CD8-positive, alpha-beta memory T cell (primary cell): ENCODE measurements around the gene FOSB. TPM values are rescaled to one million over a fixed set of nuclear protein-coding genes. Genes with fewer than 3 reads are reported as not detected.

Experiments
- CTCF ChIA-PET: fragments of 350-600 bp; sonication (Branson Sonifier 250); formaldehyde crosslinking; loops from one replicate; lab custom pipeline; 2021; ENCODE audit warnings: antibody characterized with exemption; lab: Charles Lee
- POLR2A ChIA-PET: fragments of 350-600 bp; sonication (Branson Sonifier 250); formaldehyde crosslinking; loops from one replicate; lab custom pipeline; 2021; ENCODE audit warnings: antibody characterized with exemption; lab: Charles Lee
- DNase-seq, 5 donors: peaks; one replicate each; pipeline versions ENCODE4 v3.0.0 to v3.0.0-alpha.2; 2020 to 2022; ENCODE audit warnings: mixed read lengths in 1 of 5
- H3K27ac ChIP-seq: one replicate; pipeline ENCODE4 v1.7.0; 2013; ENCODE audit warnings: low read depth, mild to moderate bottlenecking, low read length, moderate library complexity
- H3K27me3 ChIP-seq: 2 replicates; pipeline ENCODE4 v1.7.0; 2013; ENCODE audit warnings: low read length, mild to moderate bottlenecking; ENCODE audit not compliant: insufficient read depth, poor library complexity, severe bottlenecking
- H3K36me3 ChIP-seq: 2 replicates; pipeline ENCODE4 v1.7.0; 2013; ENCODE audit warnings: mild to moderate bottlenecking, low read length, moderate library complexity; ENCODE audit not compliant: insufficient read depth
- H3K4me1 ChIP-seq: 2 replicates; pipeline ENCODE4 v1.7.0; 2013; ENCODE audit warnings: mild to moderate bottlenecking, low read length, moderate library complexity; ENCODE audit not compliant: insufficient read depth
- H3K4me3 ChIP-seq: 2 replicates; pipeline ENCODE4 v1.7.0; 2013; ENCODE audit warnings: mild to moderate bottlenecking, low read length
- H3K9me3 ChIP-seq: 2 replicates; pipeline ENCODE4 v1.7.0; 2013; ENCODE audit warnings: mild to moderate bottlenecking, low read length
- H3K27ac Mint-ChIP-seq, 8 donors: one replicate each; pipeline ENCODE4 v1.8.0; 2020 to 2021; ENCODE audit warnings: mixed read lengths in 8 of 8, mild to moderate bottlenecking in 6 of 8, inconsistent platforms in 3 of 8, moderate library complexity in 3 of 8
- H3K27me3 Mint-ChIP-seq, 2 donors: one replicate each; pipeline ENCODE4 v1.8.0; 2020 to 2021; ENCODE audit warnings: mixed read lengths in 2 of 2, mild to moderate bottlenecking in 1 of 2, moderate library complexity in 1 of 2
- H3K36me3 Mint-ChIP-seq, 3 donors: one replicate each; pipeline ENCODE4 v1.8.0; 2020 to 2021; ENCODE audit warnings: mixed read lengths in 3 of 3, inconsistent platforms in 1 of 3, mild to moderate bottlenecking in 1 of 3
- H3K4me1 Mint-ChIP-seq, 3 donors: one replicate each; pipeline ENCODE4 v1.8.0; 2020 to 2021; ENCODE audit warnings: mixed read lengths in 3 of 3, inconsistent platforms in 1 of 3, mild to moderate bottlenecking in 1 of 3
- H3K4me3 Mint-ChIP-seq, 7 donors: one replicate each; pipeline ENCODE4 v1.8.0; 2020 to 2021; ENCODE audit warnings: mixed read lengths in 7 of 7, mild to moderate bottlenecking in 6 of 7, moderate library complexity in 4 of 7, inconsistent platforms in 2 of 7
- H3K9me3 Mint-ChIP-seq, 5 donors: one replicate each; pipeline ENCODE4 v1.8.0; 2020 to 2022; ENCODE audit warnings: mixed read lengths in 5 of 5, mild to moderate bottlenecking in 3 of 5, moderate library complexity in 2 of 5, inconsistent platforms in 1 of 5
- polyA plus RNA-seq: library from polyadenylated mRNA; unstranded; fragments of 300-500 nt; fragmentation: Illumina TruSeq; gene quantifications from one replicate; pipeline ENCODE4 v1.2.3, GENCODE V29; 2021
- total RNA-seq, 2 experiments: library from RNA; stranded (reverse); gene quantifications; one replicate each; pipeline ENCODE4 v1.2.3, GENCODE V29; 2021

Gene FOSB
- total and polyA plus RNA-seq, 3 experiments from 2014 or later = 21.6 to 48.2 (median 22.1) TPM

GRCh38 chr19:45522010-45522941 is 54.5 kb downstream of the FOSB start:
- peaks cover 5 to 79% (median 5%) of the 10 kb centered on the region in 3 donors for H3K36me3 Mint-ChIP-seq
- POLR2A ChIA-PET = no interaction called here
- peaks cover 7 to 9% (median 7%) of the 10 kb centered on the region in 3 donors for H3K4me1 Mint-ChIP-seq
- no peak for DNase-seq
- no peak overlapping the region for H3K4me3 ChIP-seq
- CTCF ChIA-PET = interaction anchor here (0.9 to 1.5 kb wide), 4 partner anchors 23 to 120 kb away, joined by 3 to 5 read pairs (median 4); no protein-coding TSS in a partner anchor
- H3K4me1 ChIP-seq = peaks cover 4% of the 10 kb centered on the region
- H3K27ac Mint-ChIP-seq = peak overlapping the region in 3 of 8 donors; percentile 38 to 47 (median 46)
- no peak overlapping the region for H3K4me3 Mint-ChIP-seq
- peaks cover 16% of the 10 kb centered on the region for H3K36me3 ChIP-seq
- no peaks in the 10 kb centered on the region for H3K27me3 ChIP-seq
- no peaks in the 10 kb centered on the region for H3K27me3 Mint-ChIP-seq
- H3K9me3 ChIP-seq = no peaks in the 10 kb centered on the region
- H3K27ac ChIP-seq = no peak overlapping the region
- no peaks in the 10 kb centered on the region for H3K9me3 Mint-ChIP-seq

- Histone ChIP-seq H3K27me3 (no peaks in the 10 kb centered on the region), H3K4me3 (no peak overlapping the region), H3K36me3 (peaks cover 16% of the 10 kb centered on the region), H3K9me3 (no peaks in the 10 kb centered on the region), H3K4me1 (peaks cover 4% of the 10 kb centered on the region), H3K27ac (no peak overlapping the region)
- POLR2A ChIA-PET = no interaction called here
- Mint-ChIP-seq H3K9me3 (no peaks in the 10 kb centered on the region), H3K4me3 (peak overlapping the region in 1 of 7 donors; percentile 10), H3K27ac (peak overlapping the region; percentile 6 to 87 (median 60)), H3K27me3 (no peaks in the 10 kb centered on the region), H3K36me3 (peaks cover 5 to 73% (median 9%) of the 10 kb centered on the region in 3 donors), H3K4me1 (peaks cover 15 to 20% (median 17%) of the 10 kb centered on the region in 3 donors)
- peak; percentile 50 to 81 (median 77) for DNase-seq
- CTCF ChIA-PET = interaction anchor here (0.9 to 1.4 kb wide), 3 partner anchors 18 to 45 kb away, joined by 3 read pairs; no protein-coding TSS in a partner anchor
Measured at GRCh38 chr19:45523642-45524256, 56.0 kb downstream of the FOSB start.

DNA sequence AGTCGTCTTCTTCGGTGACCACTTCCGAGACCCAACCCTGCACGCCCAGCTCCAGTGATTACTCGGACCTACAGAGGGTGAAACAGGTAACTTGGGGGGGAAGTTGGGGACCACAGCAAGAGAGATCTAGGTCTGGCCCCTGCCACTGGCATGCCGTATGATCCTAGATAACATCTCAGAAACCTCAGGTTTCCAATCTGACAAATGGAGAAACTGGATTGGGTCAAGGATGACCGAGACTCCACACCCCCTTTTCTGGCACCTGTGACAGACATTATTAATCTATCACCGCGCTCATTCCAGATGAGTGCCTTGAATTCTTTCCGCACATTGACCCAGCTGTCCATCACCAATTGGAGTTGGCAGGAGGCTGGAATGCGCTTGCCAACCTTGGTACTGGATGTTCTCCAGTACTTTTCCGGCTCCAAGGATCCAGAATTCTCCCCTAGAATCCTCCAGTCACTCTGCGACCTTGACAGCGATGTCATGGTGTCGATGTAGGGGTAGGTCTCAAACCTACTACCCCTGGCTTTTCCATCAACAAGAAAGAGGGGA is 56.9 kb downstream of the FOSB start:
- peaks cover 16% of the 10 kb centered on the region for H3K36me3 ChIP-seq
- Mint-ChIP-seq H3K27ac (peak overlapping the region in 1 of 8 donors; percentile 6), H3K9me3 (no peaks in the 10 kb centered on the region), H3K4me3 (no peak overlapping the region), H3K4me1 (peaks cover 17 to 25% (median 19%) of the 10 kb centered on the region in 3 donors), H3K36me3 (peaks cover 5 to 69% (median 9%) of the 10 kb centered on the region in 3 donors), H3K27me3 (no peaks in the 10 kb centered on the region)
- no peak overlapping the region for H3K27ac ChIP-seq
- no peaks in the 10 kb centered on the region for H3K9me3 ChIP-seq
- no peak for DNase-seq
- ChIA-PET POLR2A (no interaction called here), CTCF (interaction anchor here (0.7 to 1.4 kb wide), 4 partner anchors 19 to 118 kb away, joined by 3 read pairs; no protein-coding TSS in a partner anchor)
- H3K27me3 ChIP-seq = no peaks in the 10 kb centered on the region
- no peak overlapping the region for H3K4me3 ChIP-seq
- H3K4me1 ChIP-seq = peaks cover 9% of the 10 kb centered on the region

Other genes starting within 250 kb of the FOSB start
- gene EXOC3L2, start 222.6 kb upstream of the FOSB start, total RNA-seq = not detected
- not detected for gene EXOC3L2, start 222.6 kb upstream of the FOSB start, polyA plus RNA-seq
- gene MARK4, start 216.7 kb upstream of the FOSB start, total RNA-seq = 10 to 100 TPM; 20.2 to 21.2 TPM
- 2.6 TPM for gene MARK4, start 216.7 kb upstream of the FOSB start, polyA plus RNA-seq
- gene CKM, start 145.1 kb upstream of the FOSB start, total RNA-seq = not detected
- gene CKM, start 145.1 kb upstream of the FOSB start, polyA plus RNA-seq = 0.13 TPM
- gene KLC3, start 127.2 kb upstream of the FOSB start, total RNA-seq = not detected
- gene KLC3, start 127.2 kb upstream of the FOSB start, polyA plus RNA-seq = not detected
- gene ERCC2, start 97.4 kb upstream of the FOSB start, total RNA-seq = 10 to 100 TPM; 22.0 to 23.9 TPM
- 7.8 TPM for gene ERCC2, start 97.4 kb upstream of the FOSB start, polyA plus RNA-seq
- 1 to 10 TPM; 3.9 to 4.3 TPM for gene PPP1R13L, start 62.9 kb upstream of the FOSB start, total RNA-seq
- 0.83 TPM for gene PPP1R13L, start 62.9 kb upstream of the FOSB start, polyA plus RNA-seq
- 10 to 100 TPM; 26.5 to 27.4 TPM for gene POLR1G, start 61.4 kb upstream of the FOSB start, total RNA-seq
- gene POLR1G, start 61.4 kb upstream of the FOSB start, polyA plus RNA-seq = 2.2 TPM
- gene ERCC1, start 44.1 kb upstream of the FOSB start, total RNA-seq = 10 to 100 TPM; 75.7 to 82.6 TPM
- gene ERCC1, start 44.1 kb upstream of the FOSB start, polyA plus RNA-seq = 47.5 TPM
- gene RTN2, start 29.1 kb downstream of the FOSB start, total RNA-seq = 1 to 10 TPM; 2.7 to 3.7 TPM
- gene RTN2, start 29.1 kb downstream of the FOSB start, polyA plus RNA-seq = 0.71 TPM
- gene PPM1N, start 30.4 kb downstream of the FOSB start, total RNA-seq = 1 to 10 TPM; 2.5 to 3.3 TPM
- gene PPM1N, start 30.4 kb downstream of the FOSB start, polyA plus RNA-seq = 4.6 TPM
- gene VASP, start 39.5 kb downstream of the FOSB start, total RNA-seq = 100 to 1,000 TPM; 154 to 170 TPM
- 61.8 TPM for gene VASP, start 39.5 kb downstream of the FOSB start, polyA plus RNA-seq
- 10 to 100 TPM; 14.2 to 17.5 TPM for gene OPA3, start 116.8 kb downstream of the FOSB start, total RNA-seq
- gene OPA3, start 116.8 kb downstream of the FOSB start, polyA plus RNA-seq = 18.1 TPM
- not detected for gene GPR4, start 134.2 kb downstream of the FOSB start, total RNA-seq
- not detected for gene GPR4, start 134.2 kb downstream of the FOSB start, polyA plus RNA-seq
- gene EML2, start 171.4 kb downstream of the FOSB start, total RNA-seq = 100 to 1,000 TPM; 122 to 128 TPM
- 18.8 TPM for gene EML2, start 171.4 kb downstream of the FOSB start, polyA plus RNA-seq
- gene GIPR, start 200.2 kb downstream of the FOSB start, total RNA-seq = 1 to 10 TPM; 1.7 to 1.9 TPM
- 0.21 TPM for gene GIPR, start 200.2 kb downstream of the FOSB start, polyA plus RNA-seq
- 100 to 1,000 TPM; 738 to 747 TPM for gene SNRPD2, start 224.0 kb downstream of the FOSB start, total RNA-seq
- 1,016 TPM for gene SNRPD2, start 224.0 kb downstream of the FOSB start, polyA plus RNA-seq
- gene QPCTL, start 224.7 kb downstream of the FOSB start, total RNA-seq = 10 to 100 TPM; 11.3 to 11.5 TPM
- 2.0 TPM for gene QPCTL, start 224.7 kb downstream of the FOSB start, polyA plus RNA-seq